CD1c-positive myeloid dendritic cell (primary cell): ENCODE data around the gene S1PR2.

Experiments
- DNase-seq: peaks from one replicate; pipeline ENCODE4 v3.0.0-alpha.2; 2016; ENCODE audit errors: extremely low spot score

S1PR2 gene, protein sequence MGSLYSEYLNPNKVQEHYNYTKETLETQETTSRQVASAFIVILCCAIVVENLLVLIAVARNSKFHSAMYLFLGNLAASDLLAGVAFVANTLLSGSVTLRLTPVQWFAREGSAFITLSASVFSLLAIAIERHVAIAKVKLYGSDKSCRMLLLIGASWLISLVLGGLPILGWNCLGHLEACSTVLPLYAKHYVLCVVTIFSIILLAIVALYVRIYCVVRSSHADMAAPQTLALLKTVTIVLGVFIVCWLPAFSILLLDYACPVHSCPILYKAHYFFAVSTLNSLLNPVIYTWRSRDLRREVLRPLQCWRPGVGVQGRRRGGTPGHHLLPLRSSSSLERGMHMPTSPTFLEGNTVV

DNA sequence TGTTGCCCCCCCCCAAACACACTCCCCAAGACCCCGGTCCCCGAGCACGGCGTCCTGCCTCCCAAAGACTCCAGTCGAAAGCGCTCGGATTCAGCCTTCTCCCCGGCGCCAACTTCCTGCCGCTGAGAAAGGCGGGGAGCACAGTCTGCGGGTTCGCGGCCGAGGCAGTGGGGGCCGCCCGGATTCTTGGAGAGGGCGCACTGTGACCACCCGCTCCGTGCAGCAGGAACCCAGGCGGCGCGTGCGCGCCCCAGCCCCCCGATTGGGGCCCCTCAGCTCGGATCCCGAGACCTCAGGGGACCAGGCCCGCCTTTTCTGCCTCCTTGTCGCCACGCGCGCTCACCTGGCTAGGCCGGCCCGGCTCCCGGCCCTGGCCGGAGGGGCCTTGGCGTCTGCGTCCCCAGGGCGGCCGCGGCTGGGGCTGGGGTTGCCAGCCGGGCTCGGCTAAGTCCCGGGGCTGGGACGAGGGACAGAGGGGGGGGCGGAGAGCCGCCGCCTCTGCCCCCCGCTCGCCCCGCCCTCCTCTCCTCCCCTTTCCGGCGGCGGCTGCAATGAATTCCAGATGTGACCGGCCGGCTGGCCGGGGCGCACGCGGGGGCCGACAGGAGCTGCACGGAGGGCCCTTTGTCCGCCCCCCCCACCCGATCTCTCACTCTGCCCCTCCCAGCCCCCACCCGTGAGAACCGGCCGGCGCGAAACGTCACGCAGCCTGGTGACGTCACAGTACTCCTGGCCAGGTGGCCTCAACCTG lies at the start of gene S1PR2:
S1PR2 (minus strand) TSS at position 471 of the 751 bp plus-strand sequence. CDS start 6,426 bp downstream, outside the sequence.
- DNase-seq: peak; percentile 75

DNA sequence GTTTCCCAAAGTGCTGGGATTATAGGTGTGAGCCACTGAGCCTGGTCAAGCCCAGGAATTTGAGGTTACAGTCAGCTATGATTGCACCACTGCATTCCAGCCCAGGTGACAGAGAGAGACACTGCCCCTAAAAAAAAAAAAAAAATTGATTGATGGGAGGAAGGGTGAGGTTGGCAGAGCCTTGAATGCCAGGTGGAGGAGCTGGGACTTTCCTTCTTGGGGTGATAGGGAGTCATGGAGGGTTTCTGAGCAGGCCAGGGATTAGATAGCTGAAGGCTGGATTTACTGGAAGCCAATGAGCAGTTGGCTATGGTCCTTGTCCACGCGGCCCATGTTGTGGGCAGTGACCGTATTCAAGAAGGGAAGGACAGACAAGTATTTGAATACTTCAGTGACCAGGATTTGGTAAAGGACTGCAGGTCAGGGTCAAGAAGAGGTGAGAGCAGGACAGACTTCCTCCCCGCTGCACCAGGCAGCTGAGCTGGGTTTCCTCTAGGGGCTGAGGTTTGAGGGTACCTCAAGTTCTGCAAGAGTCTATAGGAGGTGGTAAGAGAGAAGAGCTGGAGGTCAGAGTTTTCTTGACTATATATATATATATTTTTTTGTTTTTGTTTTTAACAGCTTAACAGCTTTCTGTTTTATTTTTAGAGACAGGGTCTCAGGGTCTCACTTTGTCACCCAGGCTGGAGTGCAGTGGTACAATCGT lies 48.8 kb upstream of the S1PR2 start:
- DNase-seq: no peak

DNA sequence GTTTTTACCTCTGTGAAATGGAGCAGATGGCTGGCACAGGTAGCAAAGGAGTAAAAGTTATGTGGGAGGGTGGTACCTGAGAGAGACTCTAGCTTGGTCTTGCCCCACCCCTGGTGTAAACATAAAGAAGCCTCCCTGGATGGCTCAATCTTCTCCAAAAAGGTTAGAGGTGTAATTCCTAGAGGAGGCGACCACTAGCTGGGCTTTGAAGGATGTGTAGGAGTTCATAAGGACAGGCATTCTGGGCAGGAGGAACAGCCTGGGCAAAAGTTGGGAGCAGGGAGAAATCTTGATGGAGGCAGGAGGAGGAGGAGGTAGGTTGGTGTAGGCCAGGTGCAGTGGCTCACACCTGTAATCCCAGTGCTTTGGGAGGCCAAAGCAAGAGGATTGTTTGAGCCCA lies 47.8 kb upstream of the S1PR2 start:
- DNase-seq: no peak

DNA sequence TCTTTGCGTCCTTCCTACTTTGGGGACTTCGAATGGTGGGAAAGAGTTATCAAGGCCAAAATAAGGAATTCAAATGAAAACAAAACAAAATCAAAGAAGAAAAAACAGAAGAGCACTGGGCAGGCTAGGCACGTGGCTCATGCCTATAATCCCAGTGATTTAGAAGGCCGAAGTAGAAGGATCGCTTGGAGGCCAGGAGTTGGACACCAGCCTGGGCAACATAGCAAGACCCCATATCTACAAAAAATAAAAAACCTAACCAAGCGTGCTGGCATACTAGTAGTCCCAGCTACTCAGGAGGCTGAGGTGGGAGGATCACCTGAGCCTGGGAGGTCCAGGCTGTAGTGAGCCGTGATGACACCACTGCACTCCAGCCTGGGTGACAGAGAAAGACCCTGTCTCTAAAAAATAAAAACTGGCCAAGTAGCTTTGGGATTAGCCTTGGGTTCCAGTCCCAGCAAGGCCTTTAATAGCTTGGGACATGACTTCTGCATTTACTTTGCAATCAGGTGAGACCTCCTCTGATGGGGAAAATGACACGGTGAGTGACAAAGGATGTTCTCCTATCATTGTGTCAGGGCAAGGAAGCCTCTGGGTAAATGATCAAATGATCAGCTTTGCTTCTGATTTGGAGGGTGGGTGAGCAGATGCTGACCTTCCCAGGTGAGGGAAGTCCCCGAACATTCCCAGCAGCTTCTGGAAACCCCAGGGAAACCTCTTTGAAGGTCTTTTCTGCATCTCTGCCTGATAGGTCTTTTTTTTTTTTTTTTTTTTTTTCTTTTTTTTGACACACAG lies 46.9 kb upstream of the S1PR2 start:
- no peak for DNase-seq

DNA sequence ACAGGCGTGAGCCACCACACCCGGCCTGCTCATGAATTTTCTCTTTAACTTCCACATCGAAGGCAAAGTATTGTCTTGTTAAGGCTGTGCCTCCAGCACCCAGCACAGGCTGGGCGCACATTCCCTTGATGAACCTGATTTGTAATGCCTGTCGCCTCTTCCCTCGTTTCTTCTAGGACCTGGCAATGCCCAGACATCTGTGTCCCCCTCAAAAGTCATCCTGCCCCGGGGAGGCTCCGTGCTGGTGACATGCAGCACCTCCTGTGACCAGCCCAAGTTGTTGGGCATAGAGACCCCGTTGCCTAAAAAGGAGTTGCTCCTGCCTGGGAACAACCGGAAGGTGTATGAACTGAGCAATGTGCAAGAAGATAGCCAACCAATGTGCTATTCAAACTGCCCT lies 43.5 kb upstream of the S1PR2 start:
- no peak for DNase-seq

DNA sequence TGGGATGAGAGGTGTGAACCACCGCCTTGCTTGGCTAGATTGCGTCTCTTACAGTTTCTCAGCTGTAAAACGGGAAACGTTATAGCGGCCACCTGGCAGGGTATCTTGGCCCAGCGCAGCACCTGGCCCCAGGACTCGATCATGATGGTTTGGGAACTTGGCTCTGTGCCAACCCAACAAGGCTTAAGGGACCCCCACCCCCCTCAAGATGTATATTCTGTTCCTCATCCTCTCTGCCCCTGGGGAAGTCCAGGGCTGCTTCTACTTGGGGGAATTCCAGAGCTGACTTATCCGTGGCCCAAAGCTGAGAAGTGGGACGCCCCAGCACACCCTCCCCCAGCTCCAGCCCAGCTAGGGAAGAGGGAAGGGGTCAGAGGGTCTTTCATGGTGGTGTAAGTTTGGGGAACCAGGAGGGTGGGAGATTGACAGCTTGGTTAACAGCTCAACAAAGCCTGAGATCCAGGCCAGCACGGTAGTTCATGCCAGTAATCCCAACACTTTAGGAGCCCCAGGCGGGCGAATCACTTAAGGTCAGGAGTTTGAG lies 40.5 kb upstream of the S1PR2 start:
- DNase-seq: peak; percentile 85

DNA sequence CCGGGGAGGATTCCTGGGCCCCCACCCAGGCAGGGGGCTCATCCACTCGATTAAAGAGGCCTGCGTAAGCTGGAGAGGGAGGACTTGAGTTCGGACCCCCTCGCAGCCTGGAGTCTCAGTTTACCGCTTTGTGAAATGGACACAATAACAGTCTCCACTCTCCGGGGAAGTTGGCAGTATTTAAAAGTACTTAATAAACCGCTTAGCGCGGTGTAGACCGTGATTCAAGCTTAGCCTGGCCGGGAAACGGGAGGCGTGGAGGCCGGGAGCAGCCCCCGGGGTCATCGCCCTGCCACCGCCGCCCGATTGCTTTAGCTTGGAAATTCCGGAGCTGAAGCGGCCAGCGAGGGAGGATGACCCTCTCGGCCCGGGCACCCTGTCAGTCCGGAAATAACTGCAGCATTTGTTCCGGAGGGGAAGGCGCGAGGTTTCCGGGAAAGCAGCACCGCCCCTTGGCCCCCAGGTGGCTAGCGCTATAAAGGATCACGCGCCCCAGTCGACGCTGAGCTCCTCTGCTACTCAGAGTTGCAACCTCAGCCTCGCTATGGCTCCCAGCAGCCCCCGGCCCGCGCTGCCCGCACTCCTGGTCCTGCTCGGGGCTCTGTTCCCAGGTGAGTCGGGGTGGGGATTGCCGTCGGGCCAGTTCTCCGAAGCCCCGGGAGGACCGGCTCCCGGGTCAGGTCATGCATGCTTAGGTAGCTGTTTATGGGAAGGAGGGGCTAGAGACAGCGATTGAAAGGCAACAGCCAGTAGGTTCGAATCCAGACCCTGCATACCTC lies 39.7 kb upstream of the S1PR2 start, which contains the start of gene ICAM1:
ICAM1 (plus strand) TSS at position 505 of the 779 bp plus-strand sequence; CDS start at position 545, 40 bp downstream.
- DNase-seq: peak; percentile 96

DNA sequence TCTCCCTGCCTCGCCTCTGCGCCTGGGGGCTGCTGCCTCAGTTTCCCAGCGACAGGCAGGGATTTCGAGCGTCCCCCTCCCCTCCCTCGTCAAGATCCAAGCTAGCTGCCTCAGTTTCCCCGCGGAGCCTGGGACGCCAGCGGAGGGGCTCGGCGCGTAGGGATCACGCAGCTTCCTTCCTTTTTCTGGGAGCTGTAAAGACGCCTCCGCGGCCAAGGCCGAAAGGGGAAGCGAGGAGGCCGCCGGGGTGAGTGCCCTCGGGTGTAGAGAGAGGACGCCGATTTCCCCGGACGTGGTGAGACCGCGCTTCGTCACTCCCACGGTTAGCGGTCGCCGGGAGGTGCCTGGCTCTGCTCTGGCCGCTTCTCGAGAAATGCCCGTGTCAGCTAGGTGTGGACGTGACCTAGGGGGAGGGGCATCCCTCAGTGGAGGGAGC lies 39.1 kb upstream of the S1PR2 start:
- peak; percentile 97 for DNase-seq

DNA sequence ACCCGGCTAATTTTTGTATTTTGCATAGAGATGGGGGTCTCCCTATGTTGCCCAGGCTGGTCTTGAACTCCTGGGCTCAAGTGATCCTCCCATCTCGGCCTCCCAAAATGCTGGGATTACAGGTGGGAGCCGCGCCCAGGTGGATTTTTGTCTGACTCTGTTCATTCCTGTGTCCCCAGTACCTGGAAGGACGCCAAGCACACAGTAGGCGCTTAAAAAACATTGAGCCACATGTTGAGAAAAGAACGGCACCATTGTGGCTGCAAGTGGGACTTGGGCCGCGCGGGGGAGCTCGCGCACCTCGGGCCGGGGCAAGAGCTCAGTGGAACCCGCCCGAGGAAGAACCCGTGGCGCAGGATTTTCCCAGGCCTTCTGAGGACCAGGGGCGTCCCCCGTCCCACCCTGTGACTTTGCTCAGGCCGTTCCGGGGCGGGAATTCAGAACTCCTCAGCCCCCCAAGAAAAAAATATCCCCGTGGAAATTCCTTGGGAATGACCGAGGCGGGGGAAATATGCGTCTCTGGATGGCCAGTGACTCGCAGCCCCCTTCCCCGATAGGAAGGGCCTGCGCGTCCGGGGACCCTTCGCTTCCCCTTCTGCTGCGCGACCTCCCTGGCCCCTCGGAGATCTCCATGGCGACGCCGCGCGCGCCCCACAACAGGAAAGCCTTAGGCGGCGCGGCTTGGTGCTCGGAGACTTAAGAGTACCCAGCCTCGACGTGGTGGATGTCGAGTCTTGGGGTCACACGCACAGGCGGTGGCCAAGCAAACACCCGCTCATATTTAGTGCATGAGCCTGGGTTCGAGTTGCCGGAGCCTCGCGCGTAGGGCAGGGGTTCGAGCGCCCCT lies 38.4 kb upstream of the S1PR2 start:
- peak; percentile 94 for DNase-seq

DNA sequence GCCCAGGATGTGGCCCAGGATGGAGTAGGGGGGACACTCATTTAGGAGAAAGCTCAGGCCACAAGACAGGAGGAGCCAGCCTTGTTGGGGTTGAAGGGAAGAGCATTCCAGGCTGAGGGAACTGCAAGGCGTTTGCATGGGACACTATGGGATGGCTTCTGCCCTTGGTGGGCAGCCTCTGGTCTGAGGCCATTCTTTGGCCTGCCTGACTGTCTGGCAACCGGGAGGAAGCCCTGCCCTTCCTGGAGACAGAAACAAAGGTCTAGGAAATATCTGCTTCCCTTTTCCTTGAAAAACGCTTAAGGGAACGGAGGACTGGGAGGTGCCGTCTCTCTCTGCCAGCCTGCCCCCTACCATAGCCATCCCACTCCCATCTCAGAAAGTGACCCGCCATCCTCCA lies 36.9 kb upstream of the S1PR2 start:
- no peak for DNase-seq

DNA sequence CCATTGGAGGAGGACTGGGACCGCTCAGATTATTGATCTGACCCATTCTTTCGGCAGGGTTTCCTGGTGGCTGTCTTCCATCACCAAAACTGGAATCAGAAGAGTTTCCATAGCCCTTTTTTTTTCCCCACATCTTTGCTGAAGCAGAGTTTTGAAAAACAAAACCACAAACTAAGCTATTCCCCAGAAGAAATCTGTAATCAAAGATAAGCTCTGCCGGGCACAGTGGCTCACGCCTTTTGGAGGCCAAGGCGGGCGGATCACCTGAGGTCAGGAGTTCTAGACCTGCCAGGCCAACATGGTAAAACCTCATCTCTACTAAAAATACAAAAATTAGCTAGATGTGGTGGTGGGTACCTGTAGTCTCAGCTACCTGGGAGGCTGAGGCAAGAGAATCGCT lies 35.6 kb upstream of the S1PR2 start:
- DNase-seq: no peak

DNA sequence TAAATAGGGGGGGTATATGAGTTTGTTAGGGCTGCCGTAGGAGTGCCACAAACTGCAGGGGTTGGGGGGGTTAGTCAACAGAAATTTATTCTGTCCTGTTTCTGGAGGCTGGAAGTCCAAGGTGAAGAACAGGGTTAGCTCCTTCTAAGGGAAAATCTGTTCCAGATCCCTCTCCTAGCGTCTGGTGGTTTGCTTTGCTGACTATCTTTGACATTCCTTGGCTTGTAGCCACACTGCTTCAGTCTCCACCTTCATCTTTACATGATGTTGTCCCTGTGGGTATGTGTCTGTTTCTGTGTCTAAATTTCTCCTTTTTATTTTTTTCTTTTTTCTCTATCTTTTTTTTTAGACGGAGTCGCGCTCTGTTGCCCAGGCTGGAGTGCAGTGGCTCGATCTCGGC lies 31.6 kb upstream of the S1PR2 start:
- DNase-seq: no peak

DNA sequence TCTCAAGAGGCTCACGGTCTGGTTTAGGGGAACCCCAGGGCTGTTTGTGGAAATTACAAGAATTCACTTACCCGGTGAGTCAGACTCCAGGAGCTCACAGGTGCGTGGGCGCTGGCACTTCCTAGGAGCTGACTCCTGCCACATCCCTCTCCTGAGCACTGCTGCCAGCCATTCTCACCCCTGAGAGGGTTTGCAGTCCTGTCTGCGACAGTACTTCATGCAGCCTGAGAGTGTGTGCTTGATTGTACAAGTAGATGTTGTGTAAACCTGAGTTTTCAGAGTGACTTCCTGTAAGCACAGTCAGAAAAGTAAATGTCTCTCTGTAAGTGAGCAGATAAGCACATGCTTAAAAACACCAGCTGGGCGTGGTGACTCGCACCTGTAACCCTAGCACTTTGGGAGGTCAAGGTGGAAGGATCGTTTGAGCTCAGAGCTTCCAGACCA lies 29.0 kb upstream of the S1PR2 start:
- DNase-seq: peak; percentile 52

DNA sequence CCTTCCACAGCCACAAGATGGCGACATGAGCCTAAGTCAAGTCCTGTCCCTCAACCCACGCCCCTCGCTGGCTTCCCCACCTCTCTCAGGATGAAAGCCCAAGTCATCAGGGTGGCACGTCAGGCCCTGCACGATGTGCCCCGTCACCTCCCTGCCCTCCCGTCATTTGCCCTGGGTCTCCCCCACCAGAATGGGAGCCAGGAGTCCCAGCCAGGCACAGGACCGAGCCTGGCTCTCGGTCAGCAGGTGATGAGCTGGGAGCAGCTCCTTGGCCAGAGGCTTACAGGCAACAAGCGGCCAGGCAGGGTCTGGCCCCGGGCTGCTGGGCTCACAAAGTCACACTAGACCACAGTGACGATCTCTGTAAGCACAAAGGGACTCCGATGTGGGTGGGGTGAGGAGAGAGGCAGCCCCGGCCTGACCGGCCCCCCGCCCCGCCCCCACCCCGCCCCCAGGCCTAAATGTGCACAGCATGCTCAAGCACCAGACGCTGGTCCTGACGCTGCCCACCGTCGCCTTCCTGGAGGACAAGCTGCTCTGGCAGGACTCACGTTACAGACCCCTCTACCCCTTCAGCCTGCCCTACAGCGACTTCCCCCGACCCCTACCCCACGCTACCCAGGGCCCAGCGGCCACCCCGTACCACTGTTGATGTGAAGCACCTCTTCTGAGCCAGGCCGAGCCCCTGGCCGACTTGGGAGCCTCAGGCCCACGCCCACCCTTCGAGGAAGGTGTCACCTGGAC lies 28.2 kb upstream of the S1PR2 start:
- DNase-seq: peak; percentile 94

DNA sequence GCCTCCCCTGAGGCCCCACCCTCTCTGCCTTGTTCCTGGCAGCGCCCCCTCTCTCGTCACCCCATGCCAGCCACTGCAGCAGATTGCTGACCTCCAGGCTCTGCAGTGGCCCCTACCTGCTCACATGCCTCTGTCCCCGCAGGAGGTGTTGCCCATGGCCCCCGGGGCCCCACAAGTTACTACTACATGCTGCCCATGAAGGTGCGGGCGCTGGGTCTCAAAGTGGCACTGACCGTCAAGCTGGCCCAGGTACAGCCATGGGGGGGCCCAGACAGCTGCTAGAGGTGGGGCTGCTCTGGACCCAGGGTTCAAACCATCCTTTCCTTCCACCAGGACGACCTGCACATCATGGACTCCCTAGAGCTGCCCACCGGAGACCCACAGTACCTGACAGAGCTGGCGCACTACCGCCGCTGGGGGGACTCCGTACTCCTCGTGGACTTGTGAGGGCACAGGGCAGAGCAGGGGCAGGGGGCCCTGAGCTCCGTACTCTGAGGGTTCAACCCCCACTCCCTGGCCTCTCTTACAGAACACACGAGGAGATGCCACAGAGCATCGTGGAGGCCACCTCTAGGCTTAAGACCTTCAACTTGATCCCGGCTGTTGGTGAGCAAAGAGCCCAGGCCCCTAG lies 27.1 kb upstream of the S1PR2 start:
- DNase-seq: no peak

DNA sequence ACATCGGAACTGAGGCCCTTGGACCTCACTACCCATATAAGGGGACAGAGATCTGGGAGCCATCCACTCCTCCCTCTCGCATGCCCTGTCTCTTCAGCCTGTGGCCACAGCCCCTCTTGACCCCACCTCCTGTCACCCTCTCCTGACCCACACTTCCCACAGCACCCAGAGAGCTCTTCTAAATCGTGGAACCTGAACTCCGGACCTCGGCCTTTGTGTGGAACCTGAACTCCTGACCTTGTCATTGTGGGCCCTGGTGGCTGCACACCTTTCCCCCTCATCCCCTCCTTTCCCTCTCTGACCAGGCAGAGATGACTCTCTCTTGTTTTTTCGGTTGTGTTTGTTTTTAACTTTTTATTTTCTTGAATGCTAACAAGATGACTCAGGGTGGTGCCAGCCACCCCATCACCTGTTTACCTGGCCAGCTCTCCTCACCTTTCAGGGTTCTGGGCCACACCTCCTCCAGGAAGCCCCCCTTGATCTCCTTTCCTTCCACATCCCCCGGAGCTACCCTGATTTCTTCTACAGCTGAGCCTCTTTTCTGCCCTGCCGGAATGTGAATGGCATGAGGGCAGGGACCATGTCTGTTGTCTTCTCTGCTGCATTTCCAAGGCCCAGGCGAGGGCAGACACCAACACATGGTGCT lies 26.0 kb upstream of the S1PR2 start:
- no peak for DNase-seq

DNA sequence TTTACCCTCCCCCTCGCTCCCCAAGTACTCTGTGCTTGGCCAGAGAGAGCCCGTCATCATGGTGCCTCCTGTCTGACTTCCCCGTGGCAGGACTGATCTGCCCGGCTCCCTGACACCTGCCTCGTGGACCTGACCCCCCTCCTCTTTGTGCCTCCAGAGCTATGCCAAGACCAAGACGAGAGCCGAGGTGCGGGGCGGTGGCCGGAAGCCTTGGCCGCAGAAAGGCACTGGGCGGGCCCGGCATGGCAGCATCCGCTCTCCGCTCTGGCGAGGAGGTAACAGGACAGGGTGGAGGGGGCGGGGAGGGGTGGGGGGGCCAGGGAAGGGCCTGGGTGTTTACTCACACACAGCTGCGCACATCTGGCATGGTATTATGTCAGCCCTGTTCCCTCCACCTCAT lies 25.4 kb upstream of the S1PR2 start:
- DNase-seq: no peak

DNA sequence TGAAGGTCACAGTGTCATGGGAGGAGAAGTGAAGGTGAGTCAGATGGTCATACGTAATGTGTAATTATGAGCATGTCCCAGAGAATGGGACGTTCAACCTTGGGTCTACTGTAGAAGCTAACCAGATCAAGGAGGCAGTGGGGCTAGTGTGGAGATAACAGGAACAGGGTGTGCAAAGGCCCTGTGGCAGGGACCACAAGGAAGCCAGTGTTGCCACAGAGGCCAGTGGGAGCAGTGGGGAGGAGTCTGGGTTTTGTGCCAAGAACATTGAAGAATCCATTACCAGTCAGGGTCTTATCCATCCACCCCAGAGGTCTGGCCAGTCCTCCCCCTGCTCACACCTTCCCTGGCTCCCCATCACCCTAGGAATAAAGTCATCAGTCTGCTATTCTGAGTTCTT lies 24.2 kb upstream of the S1PR2 start:
- DNase-seq: no peak
